CD4-positive, alpha-beta T cell treated with Interferon gamma for 1 hour (primary cell): ENCODE measurements around the gene REPS2.

ENCODE experiments used
- DNase-seq: peaks from one replicate; pipeline ENCODE4 v3.0.0-alpha.2; 2020

REPS2 gene

GRCh38 chrX:17038681-17039161, 92.3 kb downstream of the REPS2 start:
- no peak for DNase-seq

- no peak for DNase-seq
Measured at GRCh38 chrX:17039826-17040225, 93.4 kb downstream of the REPS2 start.

GRCh38 chrX:17040711-17041110, 94.3 kb downstream of the REPS2 start:
- no peak for DNase-seq

- DNase-seq: no peak
Measured at GRCh38 chrX:17042037-17042436, 95.6 kb downstream of the REPS2 start.

GRCh38 chrX:17046478-17047097, 100.1 kb downstream of the REPS2 start:
- peak; percentile 17 for DNase-seq

- no peak for DNase-seq
Measured at GRCh38 chrX:17047224-17047623, 100.8 kb downstream of the REPS2 start.

GRCh38 chrX:17052210-17052609, 105.8 kb downstream of the REPS2 start:
- DNase-seq: no peak

GRCh38 chrX:17052793-17053192, 106.3 kb downstream of the REPS2 start:
- DNase-seq: no peak

- no peak for DNase-seq
Measured at GRCh38 chrX:17053502-17053901, 107.0 kb downstream of the REPS2 start.

GRCh38 chrX:17056868-17057608, 110.6 kb downstream of the REPS2 start:
- no peak for DNase-seq

- DNase-seq: no peak
Measured at GRCh38 chrX:17062065-17062464, 115.6 kb downstream of the REPS2 start.

- DNase-seq: no peak
Measured at GRCh38 chrX:17065100-17065499, 118.6 kb downstream of the REPS2 start.

GRCh38 chrX:17067534-17067933, 121.1 kb downstream of the REPS2 start:
- no peak for DNase-seq

GRCh38 chrX:17072301-17072700, 125.8 kb downstream of the REPS2 start:
- DNase-seq: no peak

- no peak for DNase-seq
Measured at GRCh38 chrX:17072721-17073230, 126.3 kb downstream of the REPS2 start.

GRCh38 chrX:17075004-17075403, 128.5 kb downstream of the REPS2 start:
- DNase-seq: no peak

GRCh38 chrX:17077361-17077760, 130.9 kb downstream of the REPS2 start:
- no peak for DNase-seq

- DNase-seq: no peak
Measured at GRCh38 chrX:17078031-17078720, 131.7 kb downstream of the REPS2 start.

- DNase-seq: no peak
Measured at GRCh38 chrX:17081511-17081910, 135.1 kb downstream of the REPS2 start.

GRCh38 chrX:17081968-17082367, 135.5 kb downstream of the REPS2 start:
- no peak for DNase-seq

- no peak for DNase-seq
Measured at GRCh38 chrX:17082831-17083230, 136.4 kb downstream of the REPS2 start.

GRCh38 chrX:17086317-17086716, 139.9 kb downstream of the REPS2 start:
- DNase-seq: no peak

- DNase-seq: no peak
Measured at GRCh38 chrX:17095161-17095560, 148.7 kb downstream of the REPS2 start.
